Left lung (tissue), 10 donors: Measurements from ENCODE around the gene RNF217. TPM values are rescaled to one million over a fixed set of nuclear protein-coding genes. Genes with fewer than 3 reads are reported as not detected.

Experiments
- ATAC-seq: fragments of 200-7000 bp; cut with Tn5 transposase; one replicate; pipeline ENCODE4 v1.9.1; 2020; ENCODE audit warnings: moderate library complexity
- DNase-seq, 4 donors: peaks; one replicate each; pipeline ENCODE4 v3.0.0-alpha.2; 2013 to 2020
- H3K27ac ChIP-seq, 2 donors: fragments of 200-600 bp; sonication (generic) in 1 of 2; one replicate each; pipeline versions ENCODE4 v1.5.0 to v1.8.0; 2020 to 2021
- H3K27me3 ChIP-seq, 2 donors: fragments of 200-600 bp; sonication (generic) in 1 of 2; one replicate each; pipeline versions ENCODE4 v1.5.0 to v1.8.0; 2020 to 2021
- H3K36me3 ChIP-seq, 2 donors: fragments of 200-600 bp; sonication (generic) in 1 of 2; one replicate each; pipeline versions ENCODE4 v1.5.0 to v1.8.0; 2020 to 2021
- H3K4me1 ChIP-seq, 2 donors: fragments of 200-600 bp; one replicate each; pipeline ENCODE4 v1.8.0; 2021
- H3K4me3 ChIP-seq, 2 donors: fragments of 200-600 bp; sonication (generic) in 1 of 2; one replicate each; pipeline versions ENCODE4 v1.5.0 to v1.8.0; 2020 to 2021; ENCODE audit warnings: mild to moderate bottlenecking in 1 of 2
- H3K9me3 ChIP-seq, 2 donors: fragments of 200-600 bp; sonication (generic) in 1 of 2; one replicate each; pipeline versions ENCODE4 v1.5.0 to v1.8.0; 2020 to 2021
- CTCF ChIP-seq, 2 donors: fragments of 200-600 bp; sonication (generic) in 1 of 2; IDR thresholded peaks; one replicate each; pipeline versions ENCODE4 v1.5.0 to v1.8.0; 2021; ENCODE audit warnings: antibody characterized with exemption in 2 of 2
- intact Hi-C, 2 donors: fragments of 100-400 bp; cut with DNase I; formaldehyde crosslinking; loops; one replicate each; pipeline versions ENCODE4 v1.11.2 to v1.14.2; 2022
- polyA plus RNA-seq, 6 donors: library from polyadenylated mRNA; unstranded; fragments of 120-200 nt; gene quantifications; one replicate each; pipeline ENCODE4 v1.2.1, GENCODE V29; 2013; ENCODE audit not compliant: insufficient read length in 6 of 6
- total RNA-seq, 2 donors: library from RNA; stranded (reverse); fragmentation: NEBNext Ultra II Directional; extraction: Animal tissue kit (Norgen Biotek cat#: 25700); gene quantifications; one replicate each; pipeline ENCODE4 v1.2.1, GENCODE V29; 2021
- donor health status: DM: no; HTN: yes; CAD: no.
- donor health status: DM: no; HTN: no; CAD: no.

Gene RNF217
- total and polyA plus RNA-seq, 8 donors, result 17.2 to 31.4 (median 23.1) TPM

GRCh38 chr6:124973780-124974179 lies 11.5 kb downstream of the RNF217 start:
- Histone ChIP-seq H3K9me3 (peaks cover 3 to 10% of the 10 kb centered on the region in 2 donors), H3K4me1 (no peaks in the 10 kb centered on the region), H3K36me3 (peaks cover 0 to 38% of the 10 kb centered on the region in 2 donors), H3K27me3 (no peaks in the 10 kb centered on the region), H3K4me3 (no peak overlapping the region), H3K27ac (no peak overlapping the region)
- DNase-seq, result peak in 1 of 4 donors; percentile 45
- intact Hi-C loops, result no loop called here
- no peak for TF ChIP-seq CTCF (IDR thresholded peaks at IDR 0.05)
- ATAC-seq, result no peak

GRCh38 chr6:124974771-124975377 lies 12.6 kb downstream of the RNF217 start:
- Histone ChIP-seq H3K27ac (no peak overlapping the region), H3K4me1 (no peaks in the 10 kb centered on the region), H3K4me3 (no peak overlapping the region), H3K36me3 (peaks cover 0 to 42% of the 10 kb centered on the region in 2 donors), H3K9me3 (peaks cover 5 to 12% of the 10 kb centered on the region in 2 donors), H3K27me3 (no peaks in the 10 kb centered on the region)
- ATAC-seq, result no peak
- intact Hi-C loops, result no loop called here
- no peak for TF ChIP-seq CTCF (IDR thresholded peaks at IDR 0.05)
- no peak for DNase-seq

GRCh38 chr6:124977067-124977908 lies 15.1 kb downstream of the RNF217 start:
- no peak overlapping the region for H3K27ac ChIP-seq
- H3K36me3 ChIP-seq, result peaks cover 0 to 30% of the 10 kb centered on the region in 2 donors
- no peaks in the 10 kb centered on the region for H3K27me3 ChIP-seq
- peaks cover 5 to 12% of the 10 kb centered on the region in 2 donors for H3K9me3 ChIP-seq
- H3K4me1 ChIP-seq, result no peaks in the 10 kb centered on the region
- no peak overlapping the region for H3K4me3 ChIP-seq
- ATAC-seq (no peak), DNase-seq (no peak)
- intact Hi-C loops, result no loop called here
- TF ChIP-seq CTCF (IDR thresholded peaks at IDR 0.05), result no peak

- no peaks in the 10 kb centered on the region for H3K4me1 ChIP-seq
- H3K4me3 ChIP-seq, result no peak overlapping the region
- H3K9me3 ChIP-seq, result peaks cover 5 to 12% of the 10 kb centered on the region in 2 donors
- intact Hi-C loops, result no loop called here
- no peaks in the 10 kb centered on the region for H3K27me3 ChIP-seq
- DNase-seq (no peak), ATAC-seq (no peak)
- no peak for TF ChIP-seq CTCF (IDR thresholded peaks at IDR 0.05)
- peaks cover 0 to 16% of the 10 kb centered on the region in 2 donors for H3K36me3 ChIP-seq
- no peak overlapping the region for H3K27ac ChIP-seq
These were observed 16.4 kb downstream of the RNF217 start for GRCh38 chr6:124978451-124979293.
